Muscle of back (tissue), 11 donors: Measurements from ENCODE around the gene TRAM2. TPM values are rescaled to one million over a fixed set of nuclear protein-coding genes. Genes with fewer than 3 reads are reported as not detected.

ENCODE experiments used
- DNase-seq, 3 donors: peaks; one replicate each; pipeline versions ENCODE4 v3.0.0 to v3.0.0-alpha.2; 2013
- polyA plus RNA-seq, 10 donors: library from polyadenylated mRNA; unstranded; fragments of 120-200 nt; gene quantifications; one replicate each; pipeline ENCODE4 v1.2.1, GENCODE V29; 2013; ENCODE audit not compliant: insufficient read length in 10 of 10

Gene TRAM2
- polyA plus RNA-seq, 10 donors, result 20.1 to 28.0 (median 23.0) TPM

GRCh38 chr6:52547647-52548352, 29.1 kb downstream of the TRAM2 start:
- no peak for DNase-seq

GRCh38 chr6:52546678-52547077, 30.2 kb downstream of the TRAM2 start:
- DNase-seq, result no peak

- no peak for DNase-seq
Observed at GRCh38 chr6:52546192-52546591, 30.7 kb downstream of the TRAM2 start.

GRCh38 chr6:52545406-52546119, 31.3 kb downstream of the TRAM2 start:
- no peak for DNase-seq

GRCh38 chr6:52544602-52545405, 32.1 kb downstream of the TRAM2 start:
- DNase-seq, result no peak

- DNase-seq, result no peak
Observed at GRCh38 chr6:52543729-52544601, 32.9 kb downstream of the TRAM2 start.

- no peak for DNase-seq
Observed at GRCh38 chr6:52543262-52543661, 33.6 kb downstream of the TRAM2 start.

GRCh38 chr6:52541135-52541534, 35.7 kb downstream of the TRAM2 start:
- no peak for DNase-seq

GRCh38 chr6:52540286-52540902, 36.5 kb downstream of the TRAM2 start:
- DNase-seq, result no peak

GRCh38 chr6:52539607-52540006, 37.3 kb downstream of the TRAM2 start:
- DNase-seq, result peak in 1 of 3 donors; percentile 71

GRCh38 chr6:52538901-52539354, 37.9 kb downstream of the TRAM2 start:
- DNase-seq, result peak in 1 of 3 donors; percentile 88

GRCh38 chr6:52538252-52538900, 38.5 kb downstream of the TRAM2 start:
- no peak for DNase-seq

GRCh38 chr6:52537001-52537753, 39.7 kb downstream of the TRAM2 start:
- no peak for DNase-seq

GRCh38 chr6:52536424-52536916, 40.4 kb downstream of the TRAM2 start:
- DNase-seq, result no peak

- DNase-seq, result no peak
Observed at GRCh38 chr6:52535711-52536423, 41.0 kb downstream of the TRAM2 start.

GRCh38 chr6:52534966-52535390, 41.9 kb downstream of the TRAM2 start:
- no peak for DNase-seq

GRCh38 chr6:52534363-52534762, 42.5 kb downstream of the TRAM2 start:
- DNase-seq, result no peak

- no peak for DNase-seq
Observed at GRCh38 chr6:52533491-52533890, 43.4 kb downstream of the TRAM2 start.

- DNase-seq, result no peak
Observed at GRCh38 chr6:52532457-52532856, 44.4 kb downstream of the TRAM2 start.
